ENCODE results near the gene FBXL20. TPM values are rescaled to one million over a fixed set of nuclear protein-coding genes. Genes with fewer than 3 reads are reported as not detected.
"Not testable (repeated sequence)": the region's sequence is repeated elsewhere in the genome, so short reads cannot be mapped to it uniquely, and the experiment has no call there.

FBXL20 gene
- total and polyA plus RNA-seq, 2 donors, result 4.2 to 8.7 TPM

DNA sequence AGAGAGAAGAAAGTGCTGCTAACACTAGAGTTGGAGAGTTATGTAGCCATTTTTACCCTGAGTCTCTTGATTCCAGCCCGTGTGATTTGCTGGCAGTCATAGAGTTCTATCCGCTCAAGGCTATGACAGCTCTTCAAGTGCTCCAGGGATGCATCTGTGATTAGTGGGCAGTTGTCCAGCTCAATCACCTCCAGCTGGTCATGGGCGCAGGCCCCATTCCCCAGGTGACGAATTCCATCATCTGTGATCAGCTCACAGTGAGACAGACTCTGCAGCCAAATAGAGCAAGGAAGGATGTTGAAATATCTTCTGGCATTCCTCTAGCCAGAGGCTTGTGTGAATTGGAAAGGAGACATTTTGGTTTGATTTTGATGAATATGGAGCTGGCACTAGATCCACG, 137.3 kb downstream of the FBXL20 start:
- no peaks in the 10 kb centered on the region for H3K27me3 ChIP-seq (ENCODE audit: control insufficient read depth in 2 of 2, insufficient read depth in 1 of 2, low read length in 1 of 2)
- no peaks in the 10 kb centered on the region for H3K9me3 ChIP-seq (ENCODE audit: control insufficient read depth in 2 of 2, insufficient read depth in 1 of 2, low read length in 1 of 2)
- H3K27ac ChIP-seq (ENCODE audit: low read depth in 1 of 2, low read length in 1 of 2), result no peak overlapping the region
- no peak overlapping the region for H3K4me3 ChIP-seq (ENCODE audit: low read length in 2 of 2)
- no peak for DNase-seq (ENCODE audit: low read depth in 6 of 9, low spot score in 9 of 9)
- peaks cover 59 to 77% of the 10 kb centered on the region in 2 donors for H3K36me3 ChIP-seq (ENCODE audit: control insufficient read depth in 2 of 2, insufficient read depth in 2 of 2, low read length in 1 of 2)
- H3K4me1 ChIP-seq (ENCODE audit: control insufficient read depth in 2 of 2, insufficient read depth in 2 of 2, low read length in 2 of 2), result no peaks in the 10 kb centered on the region
- 93% methylated on average over 5 of the region's 5 CpGs for WGBS

DNA sequence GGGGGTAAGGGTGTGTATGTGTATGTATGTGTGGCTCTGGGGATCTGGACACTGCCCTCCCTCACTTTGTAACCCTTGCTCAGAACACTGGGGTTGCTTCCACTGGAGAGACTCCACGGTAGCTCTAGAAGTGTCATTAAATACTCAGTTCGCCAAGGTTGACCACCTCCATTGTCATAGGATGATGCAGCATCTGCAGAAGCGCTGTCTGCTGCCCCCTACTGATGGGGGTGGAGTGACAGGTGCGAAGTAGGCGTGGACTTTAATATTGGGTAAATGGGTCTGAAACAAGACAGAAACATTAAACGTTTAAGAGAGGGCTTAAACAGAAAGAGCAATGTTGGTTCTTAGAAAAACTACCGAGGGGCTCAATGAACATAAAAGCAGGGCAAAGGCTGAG, 140.1 kb downstream of the FBXL20 start:
- peaks cover 53 to 74% of the 10 kb centered on the region in 2 donors for H3K36me3 ChIP-seq (ENCODE audit: control insufficient read depth in 2 of 2, insufficient read depth in 2 of 2, low read length in 1 of 2)
- no peak overlapping the region for H3K4me3 ChIP-seq (ENCODE audit: low read length in 2 of 2)
- no peaks in the 10 kb centered on the region for H3K9me3 ChIP-seq (ENCODE audit: control insufficient read depth in 2 of 2, insufficient read depth in 1 of 2, low read length in 1 of 2)
- H3K27me3 ChIP-seq (ENCODE audit: control insufficient read depth in 2 of 2, insufficient read depth in 1 of 2, low read length in 1 of 2), result no peaks in the 10 kb centered on the region
- 92% methylated on average over 7 of the region's 7 CpGs for WGBS
- peak in 1 of 9 donors; percentile 17 for DNase-seq (ENCODE audit: low read depth in 6 of 9, low spot score in 9 of 9)
- no peak overlapping the region for H3K27ac ChIP-seq (ENCODE audit: low read depth in 1 of 2, low read length in 1 of 2)
- no peaks in the 10 kb centered on the region for H3K4me1 ChIP-seq (ENCODE audit: control insufficient read depth in 2 of 2, insufficient read depth in 2 of 2, low read length in 2 of 2)

DNA sequence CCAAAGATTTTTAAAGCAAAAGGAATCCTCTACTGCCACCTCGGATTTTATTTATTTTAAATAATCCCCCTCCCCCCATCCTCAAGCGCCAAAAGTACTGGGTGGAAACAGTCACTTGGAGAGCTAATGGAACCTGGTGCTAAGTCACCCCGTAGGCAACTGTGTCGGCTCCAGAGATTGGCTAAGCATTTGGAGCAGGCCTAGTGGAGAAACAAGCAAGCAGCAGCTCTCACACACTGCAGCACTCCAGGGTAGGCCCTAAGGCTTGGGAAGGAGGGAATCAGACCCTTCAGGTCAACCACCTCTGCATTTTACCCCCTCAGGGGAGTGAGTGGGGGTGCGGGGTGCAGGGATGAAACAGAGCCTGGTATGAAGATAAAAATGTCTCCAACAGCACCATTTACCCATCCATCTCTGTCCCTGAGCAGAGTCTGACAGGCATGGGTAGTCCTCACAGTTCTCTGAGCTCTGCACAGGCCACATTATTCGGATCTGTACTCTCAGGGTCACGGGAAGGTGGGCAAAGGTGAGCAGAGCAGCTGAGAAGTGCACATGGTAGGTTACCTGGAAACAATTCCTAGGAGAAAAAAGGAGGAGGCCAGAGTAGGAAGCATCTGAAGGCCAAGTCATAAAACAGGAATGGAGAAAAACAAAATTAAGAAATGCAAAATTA, 148.5 kb downstream of the FBXL20 start:
- 98% methylated on average over 7 of the region's 7 CpGs for WGBS

DNA sequence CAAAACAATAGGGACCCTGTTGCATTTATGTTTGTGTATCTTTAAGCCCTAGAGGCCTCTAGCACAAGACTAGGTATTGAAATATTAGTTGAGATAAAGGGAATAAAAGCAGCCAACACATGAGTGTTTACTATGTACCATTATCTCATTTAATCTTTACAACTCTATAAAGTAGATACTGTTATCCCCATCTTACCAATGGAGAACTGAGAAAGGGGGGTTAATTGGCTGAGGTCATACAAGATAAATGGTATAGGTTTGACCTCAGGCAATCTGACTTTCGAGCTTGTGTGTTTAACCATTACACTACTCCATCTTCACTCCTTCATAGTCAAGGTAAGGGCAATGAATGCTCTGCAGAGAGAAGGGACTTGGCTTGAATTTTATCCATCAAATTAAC, 149.4 kb downstream of the FBXL20 start:
- Histone ChIP-seq H3K4me3 (ENCODE audit: low read length in 2 of 2) (no peak overlapping the region), H3K27ac (ENCODE audit: low read depth in 1 of 2, low read length in 1 of 2) (no peak overlapping the region), H3K36me3 (ENCODE audit: control insufficient read depth in 2 of 2, insufficient read depth in 2 of 2, low read length in 1 of 2) (peaks cover 22 to 30% of the 10 kb centered on the region in 2 donors), H3K27me3 (ENCODE audit: control insufficient read depth in 2 of 2, insufficient read depth in 1 of 2, low read length in 1 of 2) (no peaks in the 10 kb centered on the region), H3K9me3 (ENCODE audit: control insufficient read depth in 2 of 2, insufficient read depth in 1 of 2, low read length in 1 of 2) (no peaks in the 10 kb centered on the region), H3K4me1 (ENCODE audit: control insufficient read depth in 2 of 2, insufficient read depth in 2 of 2, low read length in 2 of 2) (no peaks in the 10 kb centered on the region)
- DNase-seq (ENCODE audit: low read depth in 6 of 9, low spot score in 9 of 9), result no peak
- WGBS, result 98% methylated on average over 1 of the region's 1 CpG

More for the DNA sequence above, 148.5 kb downstream of the FBXL20 start:
- Histone ChIP-seq H3K4me3 (ENCODE audit: low read length in 2 of 2) (no peak overlapping the region), H3K9me3 (ENCODE audit: control insufficient read depth in 2 of 2, insufficient read depth in 1 of 2, low read length in 1 of 2) (no peaks in the 10 kb centered on the region), H3K27me3 (ENCODE audit: control insufficient read depth in 2 of 2, insufficient read depth in 1 of 2, low read length in 1 of 2) (no peaks in the 10 kb centered on the region), H3K4me1 (ENCODE audit: control insufficient read depth in 2 of 2, insufficient read depth in 2 of 2, low read length in 2 of 2) (no peaks in the 10 kb centered on the region), H3K36me3 (ENCODE audit: control insufficient read depth in 2 of 2, insufficient read depth in 2 of 2, low read length in 1 of 2) (peaks cover 26 to 37% of the 10 kb centered on the region in 2 donors), H3K27ac (ENCODE audit: low read depth in 1 of 2, low read length in 1 of 2) (no peak overlapping the region)
- no peak for DNase-seq (ENCODE audit: low read depth in 6 of 9, low spot score in 9 of 9)

DNA sequence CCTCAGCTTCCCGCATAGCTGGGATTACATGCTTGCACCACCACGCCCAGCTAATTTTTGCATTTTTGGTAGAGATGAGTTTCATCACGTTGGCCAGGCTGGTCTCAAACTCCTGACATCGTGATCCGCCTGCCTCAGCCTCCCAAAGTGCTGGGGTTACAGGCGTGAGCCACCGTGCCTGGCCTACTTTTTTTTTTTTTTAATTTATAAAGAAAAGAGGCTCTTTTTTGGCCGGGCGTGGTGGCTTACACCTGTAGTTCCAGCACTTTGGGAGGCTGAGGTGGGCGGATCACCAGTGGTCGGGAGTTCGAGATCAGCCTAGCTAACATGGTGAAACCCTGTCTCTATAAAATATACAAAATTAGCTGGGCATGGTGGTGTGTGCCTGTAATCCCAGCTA, 151.3 kb downstream of the FBXL20 start:
- 99% methylated on average over 12 of the region's 12 CpGs for WGBS
- not testable (repeated sequence) for DNase-seq (ENCODE audit: low read depth in 6 of 9, low spot score in 9 of 9); H3K27me3 ChIP-seq (ENCODE audit: control insufficient read depth in 2 of 2, insufficient read depth in 1 of 2, low read length in 1 of 2); H3K9me3 ChIP-seq (ENCODE audit: control insufficient read depth in 2 of 2, insufficient read depth in 1 of 2, low read length in 1 of 2); H3K4me3 ChIP-seq (ENCODE audit: low read length in 2 of 2); H3K4me1 ChIP-seq (ENCODE audit: control insufficient read depth in 2 of 2, insufficient read depth in 2 of 2, low read length in 2 of 2); H3K27ac ChIP-seq (ENCODE audit: low read depth in 1 of 2, low read length in 1 of 2)
- peaks cover 22 to 24% of the 10 kb centered on the region in 2 donors for H3K36me3 ChIP-seq (ENCODE audit: control insufficient read depth in 2 of 2, insufficient read depth in 2 of 2, low read length in 1 of 2)

DNA sequence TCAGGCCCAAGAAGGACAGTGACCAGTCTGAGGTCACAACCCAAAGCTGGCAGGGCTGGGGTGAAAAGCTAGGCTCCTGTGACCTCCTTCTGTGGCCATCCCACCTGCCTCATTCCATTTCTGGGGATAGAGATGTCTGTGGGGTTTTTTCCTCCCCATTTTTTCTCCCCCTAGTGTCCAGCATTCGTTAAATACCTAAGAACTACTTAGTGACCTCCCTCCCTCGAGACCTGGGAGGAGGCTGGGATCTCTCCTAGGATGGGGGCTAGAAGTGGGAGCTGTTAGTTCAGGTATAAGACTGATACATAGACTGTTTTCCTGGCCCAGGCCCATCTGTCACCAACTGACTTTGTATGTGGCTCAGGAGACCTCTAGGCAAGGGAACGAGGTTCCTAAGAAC, 155.2 kb downstream of the FBXL20 start:
- no peak for DNase-seq (ENCODE audit: low read depth in 6 of 9, low spot score in 9 of 9)
- Histone ChIP-seq H3K4me1 (ENCODE audit: control insufficient read depth in 2 of 2, insufficient read depth in 2 of 2, low read length in 2 of 2) (peaks cover 0 to 11% of the 10 kb centered on the region in 2 donors), H3K27me3 (ENCODE audit: control insufficient read depth in 2 of 2, insufficient read depth in 1 of 2, low read length in 1 of 2) (peaks cover 0 to 9% of the 10 kb centered on the region in 2 donors), H3K36me3 (ENCODE audit: control insufficient read depth in 2 of 2, insufficient read depth in 2 of 2, low read length in 1 of 2) (peaks cover under 1 to 3% of the 10 kb centered on the region in 2 donors), H3K9me3 (ENCODE audit: control insufficient read depth in 2 of 2, insufficient read depth in 1 of 2, low read length in 1 of 2) (no peaks in the 10 kb centered on the region), H3K4me3 (ENCODE audit: low read length in 2 of 2) (no peak overlapping the region), H3K27ac (ENCODE audit: low read depth in 1 of 2, low read length in 1 of 2) (no peak overlapping the region)
- WGBS, result 71% methylated on average over 3 of the region's 3 CpGs

DNA sequence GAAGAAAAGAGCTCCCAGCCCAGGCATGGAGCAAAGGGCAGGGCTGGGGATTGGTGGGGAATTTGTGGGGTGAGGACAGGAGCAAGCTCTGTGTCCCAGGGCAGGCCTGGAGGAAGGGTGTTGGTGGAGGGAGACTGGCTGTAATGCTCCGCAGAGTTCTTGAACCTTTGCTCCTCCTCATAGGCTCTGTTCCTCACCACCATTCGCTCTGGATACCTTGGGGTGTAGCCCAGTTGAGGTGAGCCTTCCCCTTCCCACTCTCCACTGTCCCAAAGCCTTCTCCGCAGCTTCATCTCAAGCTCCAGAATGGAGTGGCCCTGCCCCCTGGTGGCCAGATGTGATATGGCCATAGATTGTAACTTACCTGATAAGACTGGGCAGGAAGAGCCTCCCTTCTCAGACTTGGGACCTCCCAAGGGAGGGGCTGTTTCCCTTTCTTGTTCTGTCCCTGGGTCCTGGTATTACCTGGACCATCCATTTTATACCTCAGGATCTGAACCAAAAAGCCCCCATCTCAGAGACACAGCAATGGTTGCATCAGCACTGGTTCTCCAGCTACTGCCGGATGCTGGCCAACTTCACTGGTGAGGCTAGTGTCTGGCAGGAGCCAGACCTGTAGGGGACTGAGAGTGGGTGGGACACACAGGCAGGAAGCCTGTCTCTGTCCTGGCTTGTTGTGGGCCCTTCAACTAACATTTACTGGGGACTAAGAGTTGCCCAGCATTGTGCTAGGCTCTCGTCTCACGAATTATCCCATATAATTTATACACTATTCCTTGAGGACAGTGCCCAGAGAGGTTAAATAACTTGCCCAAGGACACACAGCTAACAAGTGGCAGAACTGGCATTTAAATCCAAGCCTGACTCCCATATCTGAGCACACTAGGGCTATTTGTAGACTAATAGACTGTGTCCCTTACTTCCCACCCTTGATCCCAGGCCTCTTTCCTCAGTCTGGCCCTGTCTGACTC, 156.5 kb downstream of the FBXL20 start:
- Histone ChIP-seq H3K4me3 (ENCODE audit: low read length in 2 of 2) (no peak overlapping the region), H3K36me3 (ENCODE audit: control insufficient read depth in 2 of 2, insufficient read depth in 2 of 2, low read length in 1 of 2) (peaks cover 0 to 3% of the 10 kb centered on the region in 2 donors), H3K4me1 (ENCODE audit: control insufficient read depth in 2 of 2, insufficient read depth in 2 of 2, low read length in 2 of 2) (peaks cover 1 to 13% of the 10 kb centered on the region in 2 donors), H3K27ac (ENCODE audit: low read depth in 1 of 2, low read length in 1 of 2) (no peak overlapping the region), H3K9me3 (ENCODE audit: control insufficient read depth in 2 of 2, insufficient read depth in 1 of 2, low read length in 1 of 2) (no peaks in the 10 kb centered on the region), H3K27me3 (ENCODE audit: control insufficient read depth in 2 of 2, insufficient read depth in 1 of 2, low read length in 1 of 2) (peaks cover 0 to 9% of the 10 kb centered on the region in 2 donors)
- 53% methylated on average over 6 of the region's 6 CpGs for WGBS
- DNase-seq (ENCODE audit: low read depth in 6 of 9, low spot score in 9 of 9), result peak; percentile 60 to 91 (median 80)

DNA sequence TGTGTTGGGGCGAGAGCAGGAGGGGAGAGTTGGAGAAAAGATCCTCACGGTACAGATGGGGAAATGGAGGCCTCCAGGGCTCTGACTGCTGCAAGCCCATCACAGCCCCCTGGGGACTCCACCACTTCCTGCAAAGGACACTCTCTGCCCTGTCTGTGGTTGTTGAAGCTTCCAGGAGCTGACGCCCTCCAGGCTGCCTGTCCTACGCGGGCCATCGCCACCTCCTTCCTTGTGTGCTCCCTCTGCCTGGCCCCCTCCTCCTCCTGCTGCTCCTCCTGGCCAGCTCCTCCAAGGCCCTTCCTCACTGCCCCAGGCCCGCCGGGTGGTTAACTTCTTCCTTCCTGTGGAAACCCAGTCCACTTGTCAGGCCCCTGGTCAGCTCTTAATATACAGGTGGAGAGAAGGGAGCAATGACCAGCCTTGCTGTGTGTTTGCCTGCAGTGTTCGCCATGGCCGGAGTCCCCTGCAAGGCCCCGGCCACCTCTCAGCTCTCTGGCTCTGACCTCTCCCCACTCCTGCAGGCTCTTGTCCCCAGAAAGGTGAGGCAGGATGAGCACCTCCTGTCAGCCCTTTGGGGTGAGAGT, 157.3 kb downstream of the FBXL20 start:
- Histone ChIP-seq H3K4me3 (ENCODE audit: low read length in 2 of 2) (no peak overlapping the region), H3K4me1 (ENCODE audit: control insufficient read depth in 2 of 2, insufficient read depth in 2 of 2, low read length in 2 of 2) (peaks cover 4 to 16% of the 10 kb centered on the region in 2 donors), H3K27me3 (ENCODE audit: control insufficient read depth in 2 of 2, insufficient read depth in 1 of 2, low read length in 1 of 2) (peaks cover 0 to 9% of the 10 kb centered on the region in 2 donors), H3K9me3 (ENCODE audit: control insufficient read depth in 2 of 2, insufficient read depth in 1 of 2, low read length in 1 of 2) (no peaks in the 10 kb centered on the region), H3K27ac (ENCODE audit: low read depth in 1 of 2, low read length in 1 of 2) (no peak overlapping the region), H3K36me3 (ENCODE audit: control insufficient read depth in 2 of 2, insufficient read depth in 2 of 2, low read length in 1 of 2) (peaks cover 0 to 3% of the 10 kb centered on the region in 2 donors)
- DNase-seq (ENCODE audit: low read depth in 6 of 9, low spot score in 9 of 9), result peak in 2 of 9 donors; percentile 16 to 25
- WGBS, result 38% methylated on average over 11 of the region's 11 CpGs

DNA sequence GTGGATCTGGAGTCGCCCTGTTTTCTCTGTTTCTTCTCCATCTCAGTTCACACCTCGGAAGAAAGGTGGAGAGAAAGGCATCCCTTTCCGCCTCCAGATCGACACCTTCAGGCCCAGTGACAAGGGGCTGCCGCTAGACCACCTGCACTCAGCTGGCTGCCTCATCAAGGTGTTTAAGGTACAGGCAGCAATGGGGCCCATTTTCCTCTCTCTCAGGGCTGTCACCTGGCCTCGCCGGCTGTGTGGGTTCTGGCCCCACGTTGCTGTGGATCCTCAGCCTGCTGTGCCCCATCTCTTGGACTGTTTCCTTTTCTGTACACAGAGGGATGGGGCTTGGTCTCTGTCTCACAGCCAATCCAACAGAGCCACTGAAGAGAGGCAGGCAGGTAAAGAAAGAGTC, 158.3 kb downstream of the FBXL20 start:
- no peak overlapping the region for H3K4me3 ChIP-seq (ENCODE audit: low read length in 2 of 2)
- H3K36me3 ChIP-seq (ENCODE audit: control insufficient read depth in 2 of 2, insufficient read depth in 2 of 2, low read length in 1 of 2), result no peaks in the 10 kb centered on the region
- no peak for DNase-seq (ENCODE audit: low read depth in 6 of 9, low spot score in 9 of 9)
- H3K9me3 ChIP-seq (ENCODE audit: control insufficient read depth in 2 of 2, insufficient read depth in 1 of 2, low read length in 1 of 2), result no peaks in the 10 kb centered on the region
- no peak overlapping the region for H3K27ac ChIP-seq (ENCODE audit: low read depth in 1 of 2, low read length in 1 of 2)
- WGBS, result 89% methylated on average over 8 of the region's 8 CpGs
- peaks cover 7 to 18% of the 10 kb centered on the region in 2 donors for H3K4me1 ChIP-seq (ENCODE audit: control insufficient read depth in 2 of 2, insufficient read depth in 2 of 2, low read length in 2 of 2)
- H3K27me3 ChIP-seq (ENCODE audit: control insufficient read depth in 2 of 2, insufficient read depth in 1 of 2, low read length in 1 of 2), result peaks cover 0 to 13% of the 10 kb centered on the region in 2 donors
